Measurements from ENCODE around the gene HTRA3. TPM values are rescaled to one million over a fixed set of nuclear protein-coding genes. Genes with fewer than 3 reads are reported as not detected.

HTRA3 gene
- total and polyA plus RNA-seq, 2 experiments from 2014 or later, result 3.2 to 5.2 TPM

GRCh38 chr4:8278009-8278395, 8.4 kb downstream of the HTRA3 start:
- DNase-seq, result peak; percentile 57
- peak overlapping the region; percentile 54 for H3K27ac ChIP-seq
- H3K9me3 ChIP-seq (ENCODE audit: low read depth), result no peaks in the 10 kb centered on the region
- H3K4me1 ChIP-seq (ENCODE audit: insufficient read depth), result peaks cover 40% of the 10 kb centered on the region
- no peaks in the 10 kb centered on the region for H4K20me1 ChIP-seq (ENCODE audit: insufficient read depth)
- H3K9ac ChIP-seq, result peak overlapping the region; percentile 63
- peak overlapping the region; percentile 59 for H2AFZ ChIP-seq
- no peaks in the 10 kb centered on the region for H3K9me2 ChIP-seq (ENCODE audit: insufficient read depth)
- H3K79me2 ChIP-seq (ENCODE audit: insufficient read depth), result no peaks in the 10 kb centered on the region
- H3K4me3 ChIP-seq, result no peak overlapping the region
- TF ChIP-seq EZH2phosphoT487 (IDR thresholded peaks at IDR 0.05; ENCODE audit: insufficient read depth, low read depth), result no peak
- TF ChIP-seq EZH2 (IDR thresholded peaks at IDR 0.05; ENCODE audit: insufficient read depth, poor library complexity, severe bottlenecking), result no peak
- no peaks in the 10 kb centered on the region for H3K27me3 ChIP-seq (replicated peaks; ENCODE audit: insufficient read depth)
- in situ Hi-C loops (cut with MboI), result no loop called here
- peak overlapping the region; percentile 64 for H3K4me2 ChIP-seq (ENCODE audit: unreplicated experiment)
- 28 to 39% methylated on average over 6 of the region's 6 CpGs for WGBS, 2 experiments (ENCODE audit: low coverage in 1 of 2, low lambda C conversion rate in 2 of 2, missing lambda C conversion rate in 2 of 2)
- H3F3A ChIP-seq (ENCODE audit: insufficient read depth), result peaks cover 7% of the 10 kb centered on the region; the same call in 1 of the 2 replicates
- H3K36me3 ChIP-seq (ENCODE audit: low read depth), result no peaks in the 10 kb centered on the region

DNA sequence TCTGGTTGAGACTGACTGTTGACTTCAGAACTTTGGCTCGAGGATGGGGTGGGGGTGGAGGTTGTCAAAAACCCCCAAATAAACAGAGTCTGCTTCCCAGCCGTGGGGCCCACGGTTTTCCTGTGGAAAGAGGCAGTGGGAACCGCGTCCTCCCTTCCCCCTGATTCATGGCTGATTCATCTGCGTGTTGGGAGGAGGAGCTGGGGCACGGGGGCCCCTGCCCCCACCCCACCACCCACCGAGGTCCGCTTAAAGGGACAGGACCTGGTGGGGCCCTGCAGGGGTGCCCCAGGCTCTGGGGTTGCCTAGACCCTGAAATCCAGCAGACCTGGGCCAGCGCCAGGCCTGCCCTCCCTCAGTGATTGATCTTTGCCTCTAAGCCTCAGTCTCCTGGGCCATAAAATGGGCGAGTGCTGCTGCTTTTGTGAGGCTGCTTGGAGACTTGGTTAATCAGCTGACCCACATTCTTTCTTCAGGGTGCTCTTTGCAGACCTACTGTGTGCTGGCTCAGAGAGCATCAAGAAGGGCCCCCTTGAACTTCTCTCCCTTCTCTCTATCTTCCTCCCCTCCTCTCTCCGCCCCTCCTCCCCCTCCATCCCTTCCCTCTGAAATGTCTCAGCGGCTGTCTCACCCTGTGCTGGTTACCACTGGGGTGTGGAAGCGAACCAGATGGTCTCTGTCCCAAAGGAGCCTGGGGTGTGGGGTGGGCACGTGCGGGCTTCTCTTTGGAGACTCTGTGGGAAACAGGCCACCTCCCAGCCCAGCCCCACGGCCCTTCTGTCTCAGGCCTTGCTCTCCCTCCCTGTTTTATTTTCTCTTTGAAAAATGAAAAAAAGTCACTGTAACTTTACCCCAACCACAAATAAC, 9.1 kb downstream of the HTRA3 start:
- H3K9me2 ChIP-seq (ENCODE audit: insufficient read depth), result no peaks in the 10 kb centered on the region
- no peaks in the 10 kb centered on the region for H4K20me1 ChIP-seq (ENCODE audit: insufficient read depth)
- H3F3A ChIP-seq (ENCODE audit: insufficient read depth), result peaks cover 7% of the 10 kb centered on the region; the same call in 1 of the 2 replicates
- H3K27ac ChIP-seq, result peak overlapping the region; percentile 54
- no peak overlapping the region for H3K4me3 ChIP-seq
- H3K79me2 ChIP-seq (ENCODE audit: insufficient read depth), result no peaks in the 10 kb centered on the region
- in situ Hi-C loops (cut with MboI), result no loop called here
- no peak for TF ChIP-seq EZH2phosphoT487 (IDR thresholded peaks at IDR 0.05; ENCODE audit: insufficient read depth, low read depth)
- TF ChIP-seq EZH2 (IDR thresholded peaks at IDR 0.05; ENCODE audit: insufficient read depth, poor library complexity, severe bottlenecking), result no peak
- H3K4me1 ChIP-seq (ENCODE audit: insufficient read depth), result peaks cover 40% of the 10 kb centered on the region
- peak overlapping the region; percentile 63 for H3K9ac ChIP-seq
- H2AFZ ChIP-seq, result peak overlapping the region; percentile 59
- H3K27me3 ChIP-seq (replicated peaks; ENCODE audit: insufficient read depth), result no peaks in the 10 kb centered on the region
- no peaks in the 10 kb centered on the region for H3K36me3 ChIP-seq (ENCODE audit: low read depth)
- DNase-seq, result peak; percentile 89
- WGBS, 2 experiments (ENCODE audit: low coverage in 1 of 2, low lambda C conversion rate in 2 of 2, missing lambda C conversion rate in 2 of 2), result 9 to 10% methylated on average over 17 of the region's 17 CpGs
- H3K9me3 ChIP-seq (ENCODE audit: low read depth), result no peaks in the 10 kb centered on the region
- peak overlapping the region; percentile 64 for H3K4me2 ChIP-seq (ENCODE audit: unreplicated experiment)

DNA sequence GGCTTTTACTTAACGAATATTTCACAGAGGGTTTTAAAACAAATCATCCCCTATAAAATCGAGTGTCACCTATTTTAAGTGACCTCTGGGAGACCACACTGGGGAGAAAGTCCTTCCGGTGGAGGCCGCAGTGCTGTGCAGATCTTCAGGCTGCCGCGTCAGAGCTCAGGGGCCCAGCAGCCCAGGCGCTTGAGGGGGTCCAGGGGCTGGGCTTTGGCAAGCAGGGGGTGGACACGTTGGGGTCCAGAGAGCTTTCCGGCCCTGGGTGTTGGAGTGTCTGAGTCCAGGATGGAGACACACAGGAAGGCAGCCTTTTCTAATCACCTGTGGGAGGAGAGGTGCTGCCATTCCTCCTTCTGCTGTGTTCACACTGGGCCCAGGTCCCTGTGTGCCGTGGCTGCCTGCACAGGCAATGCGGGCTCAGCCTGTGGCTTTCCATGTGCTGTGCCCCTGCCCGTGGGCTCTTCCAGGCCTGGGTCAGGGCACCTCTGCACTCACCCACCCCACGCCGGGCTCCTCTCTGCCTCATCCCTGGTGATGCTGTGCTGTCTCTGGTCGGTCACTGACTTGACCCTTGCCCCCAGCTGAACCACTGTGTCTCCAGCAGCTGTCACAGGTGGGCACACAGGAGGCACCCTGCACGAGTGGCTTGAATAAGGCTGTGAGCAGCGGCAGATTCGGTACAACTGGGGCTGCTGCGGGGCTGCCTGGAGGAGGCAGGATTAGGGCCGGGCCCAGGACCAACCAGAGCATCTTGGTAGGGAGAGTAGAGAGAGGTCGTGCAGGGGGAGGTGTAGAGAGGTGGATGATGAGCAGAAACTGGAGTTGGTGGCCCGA, 10.0 kb downstream of the HTRA3 start:
- no peaks in the 10 kb centered on the region for H3K27me3 ChIP-seq (replicated peaks; ENCODE audit: insufficient read depth)
- H2AFZ ChIP-seq, result peak overlapping the region; percentile 59; the same call in 1 of the 2 replicates
- TF ChIP-seq EZH2phosphoT487 (IDR thresholded peaks at IDR 0.05; ENCODE audit: insufficient read depth, low read depth), result no peak
- no peak for TF ChIP-seq EZH2 (IDR thresholded peaks at IDR 0.05; ENCODE audit: insufficient read depth, poor library complexity, severe bottlenecking)
- H3F3A ChIP-seq (ENCODE audit: insufficient read depth), result peaks cover 2% of the 10 kb centered on the region; the same call in 1 of the 2 replicates
- H3K9me3 ChIP-seq (ENCODE audit: low read depth), result no peaks in the 10 kb centered on the region
- H4K20me1 ChIP-seq (ENCODE audit: insufficient read depth), result no peaks in the 10 kb centered on the region
- peak overlapping the region; percentile 64 for H3K4me2 ChIP-seq (ENCODE audit: unreplicated experiment)
- H3K36me3 ChIP-seq (ENCODE audit: low read depth), result no peaks in the 10 kb centered on the region
- H3K4me1 ChIP-seq (ENCODE audit: insufficient read depth), result peaks cover 38% of the 10 kb centered on the region
- WGBS, 2 experiments (ENCODE audit: low coverage in 1 of 2, low lambda C conversion rate in 2 of 2, missing lambda C conversion rate in 2 of 2), result 82 to 86% methylated on average over 22 of the region's 22 CpGs
- in situ Hi-C loops (cut with MboI), result no loop called here
- H3K9ac ChIP-seq, result peak overlapping the region; percentile 63
- H3K9me2 ChIP-seq (ENCODE audit: insufficient read depth), result no peaks in the 10 kb centered on the region
- DNase-seq, result no peak
- no peak overlapping the region for H3K4me3 ChIP-seq
- no peak overlapping the region for H3K27ac ChIP-seq
- H3K79me2 ChIP-seq (ENCODE audit: insufficient read depth), result no peaks in the 10 kb centered on the region

GRCh38 chr4:8280158-8280875, 10.8 kb downstream of the HTRA3 start:
- Histone ChIP-seq H3K9me2 (ENCODE audit: insufficient read depth) (no peaks in the 10 kb centered on the region), H3K27ac (no peak overlapping the region), H3F3A (ENCODE audit: insufficient read depth) (no peaks in the 10 kb centered on the region; the same call in 1 of the 2 replicates), H3K4me3 (no peak overlapping the region), H3K9ac (no peak overlapping the region), H3K36me3 (ENCODE audit: low read depth) (no peaks in the 10 kb centered on the region), H4K20me1 (ENCODE audit: insufficient read depth) (no peaks in the 10 kb centered on the region), H3K79me2 (ENCODE audit: insufficient read depth) (no peaks in the 10 kb centered on the region), H3K9me3 (ENCODE audit: low read depth) (no peaks in the 10 kb centered on the region), H3K27me3 (replicated peaks; ENCODE audit: insufficient read depth) (no peaks in the 10 kb centered on the region), H3K4me1 (ENCODE audit: insufficient read depth) (peaks cover 33% of the 10 kb centered on the region), H3K4me2 (ENCODE audit: unreplicated experiment) (no peak overlapping the region), H2AFZ (no peak overlapping the region)
- TF ChIP-seq EZH2phosphoT487 (IDR thresholded peaks at IDR 0.05; ENCODE audit: insufficient read depth, low read depth) (no peak), EZH2 (IDR thresholded peaks at IDR 0.05; ENCODE audit: insufficient read depth, poor library complexity, severe bottlenecking) (no peak)
- DNase-seq, result no peak
- WGBS, 2 experiments (ENCODE audit: low coverage in 1 of 2, low lambda C conversion rate in 2 of 2, missing lambda C conversion rate in 2 of 2), result 92% methylated on average over 22 to 24 of the region's 25 CpGs
- in situ Hi-C loops (cut with MboI), result no loop called here

Measured in GM23248 (cell line).